Colonic mucosa (tissue), 4 donors: Measurements from ENCODE around the gene OXSR1. TPM values are rescaled to one million over a fixed set of nuclear protein-coding genes. Genes with fewer than 3 reads are reported as not detected.

Experiments used
- DNase-seq: peaks from one replicate; pipeline ENCODE4 v3.0.0-alpha.2; 2020
- H3K27ac ChIP-seq: fragments of 200-600 bp; one replicate; pipeline ENCODE4 v1.8.0; 2021
- H3K27me3 ChIP-seq: fragments of 200-600 bp; one replicate; pipeline ENCODE4 v1.8.0; 2021
- H3K36me3 ChIP-seq: fragments of 200-600 bp; one replicate; pipeline ENCODE4 v1.8.0; 2021
- H3K4me1 ChIP-seq: fragments of 200-600 bp; one replicate; pipeline ENCODE4 v1.8.0; 2021; ENCODE audit warnings: mild to moderate bottlenecking
- H3K4me3 ChIP-seq: fragments of 200-600 bp; one replicate; pipeline ENCODE4 v1.8.0; 2021
- H3K9ac ChIP-seq, 2 donors: one replicate each; pipeline ENCODE4 v1.7.0; 2013; ENCODE audit warnings: control low read depth in 2 of 2, low read depth in 2 of 2, low read length in 2 of 2
- H3K9me3 ChIP-seq: fragments of 200-600 bp; one replicate; pipeline ENCODE4 v1.8.0; 2021
- intact Hi-C: fragments of 100-400 bp; cut with DNase I; formaldehyde crosslinking; loops from one replicate; pipeline ENCODE4 v1.14.1; 2022
- total RNA-seq, 2 donors: library from RNA; stranded (reverse); fragmentation: NEBNext Ultra II Directional in 1 of 2; extraction: Animal tissue kit (Norgen Biotek cat#: 25700) in 1 of 2; gene quantifications; one replicate each; pipeline ENCODE4 v1.2.1, GENCODE V29; 2021
- TF ChIP-seq, protein P1 (sequence below): fragments of 200-600 bp; IDR thresholded peaks from one replicate; pipeline ENCODE4 v1.8.0; 2022; ENCODE audit warnings: antibody characterized with exemption, mild to moderate bottlenecking
- donor health status: healthy.
- donor health status: DM: no; HTN: no; CAD: no.
- donor health status: DM: no; HTN: no; CAD: no.

OXSR1 gene
- total RNA-seq, 2 donors from 2014 or later: 32.0 to 57.3 TPM

- no peak overlapping the region for H3K27ac ChIP-seq
- no peak overlapping the region for H3K9ac ChIP-seq
- H3K9me3 ChIP-seq: no peaks in the 10 kb centered on the region
- no peaks in the 10 kb centered on the region for H3K36me3 ChIP-seq
- TF ChIP-seq, protein P1, sequence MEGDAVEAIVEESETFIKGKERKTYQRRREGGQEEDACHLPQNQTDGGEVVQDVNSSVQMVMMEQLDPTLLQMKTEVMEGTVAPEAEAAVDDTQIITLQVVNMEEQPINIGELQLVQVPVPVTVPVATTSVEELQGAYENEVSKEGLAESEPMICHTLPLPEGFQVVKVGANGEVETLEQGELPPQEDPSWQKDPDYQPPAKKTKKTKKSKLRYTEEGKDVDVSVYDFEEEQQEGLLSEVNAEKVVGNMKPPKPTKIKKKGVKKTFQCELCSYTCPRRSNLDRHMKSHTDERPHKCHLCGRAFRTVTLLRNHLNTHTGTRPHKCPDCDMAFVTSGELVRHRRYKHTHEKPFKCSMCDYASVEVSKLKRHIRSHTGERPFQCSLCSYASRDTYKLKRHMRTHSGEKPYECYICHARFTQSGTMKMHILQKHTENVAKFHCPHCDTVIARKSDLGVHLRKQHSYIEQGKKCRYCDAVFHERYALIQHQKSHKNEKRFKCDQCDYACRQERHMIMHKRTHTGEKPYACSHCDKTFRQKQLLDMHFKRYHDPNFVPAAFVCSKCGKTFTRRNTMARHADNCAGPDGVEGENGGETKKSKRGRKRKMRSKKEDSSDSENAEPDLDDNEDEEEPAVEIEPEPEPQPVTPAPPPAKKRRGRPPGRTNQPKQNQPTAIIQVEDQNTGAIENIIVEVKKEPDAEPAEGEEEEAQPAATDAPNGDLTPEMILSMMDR: no peak
- H3K27me3 ChIP-seq: no peaks in the 10 kb centered on the region
- DNase-seq: no peak
- no peak overlapping the region for H3K4me3 ChIP-seq
- intact Hi-C loops: no loop called here
- no peaks in the 10 kb centered on the region for H3K4me1 ChIP-seq
Measured at GRCh38 chr3:38219609-38220197, 54.4 kb downstream of the OXSR1 start.

- TF ChIP-seq, protein P1: no peak
- Histone ChIP-seq H3K27me3 (no peaks in the 10 kb centered on the region), H3K27ac (no peak overlapping the region), H3K4me3 (no peak overlapping the region), H3K4me1 (no peaks in the 10 kb centered on the region), H3K9me3 (no peaks in the 10 kb centered on the region), H3K9ac (no peak overlapping the region), H3K36me3 (no peaks in the 10 kb centered on the region)
- intact Hi-C loops: no loop called here
- no peak for DNase-seq
Measured at GRCh38 chr3:38221005-38221404, 55.7 kb downstream of the OXSR1 start.

- no peaks in the 10 kb centered on the region for H3K4me1 ChIP-seq
- intact Hi-C loops: no loop called here
- DNase-seq: no peak
- no peaks in the 10 kb centered on the region for H3K9me3 ChIP-seq
- no peaks in the 10 kb centered on the region for H3K36me3 ChIP-seq
- H3K4me3 ChIP-seq: no peak overlapping the region
- TF ChIP-seq, protein P1: no peak
- H3K9ac ChIP-seq: no peak overlapping the region
- H3K27me3 ChIP-seq: no peaks in the 10 kb centered on the region
- H3K27ac ChIP-seq: no peak overlapping the region
Measured at GRCh38 chr3:38222032-38222634, 56.8 kb downstream of the OXSR1 start.

GRCh38 chr3:38224357-38224756 lies 59.0 kb downstream of the OXSR1 start:
- H3K9ac ChIP-seq: no peak overlapping the region
- no peak for DNase-seq
- H3K9me3 ChIP-seq: no peaks in the 10 kb centered on the region
- no peaks in the 10 kb centered on the region for H3K36me3 ChIP-seq
- TF ChIP-seq, protein P1: no peak
- H3K27ac ChIP-seq: no peak overlapping the region
- no peaks in the 10 kb centered on the region for H3K27me3 ChIP-seq
- H3K4me3 ChIP-seq: no peak overlapping the region
- no peaks in the 10 kb centered on the region for H3K4me1 ChIP-seq
- intact Hi-C loops: no loop called here

GRCh38 chr3:38226273-38226672 lies 60.9 kb downstream of the OXSR1 start:
- no peak overlapping the region for H3K4me3 ChIP-seq
- TF ChIP-seq, protein P1: no peak
- H3K36me3 ChIP-seq: no peaks in the 10 kb centered on the region
- no peaks in the 10 kb centered on the region for H3K27me3 ChIP-seq
- no peaks in the 10 kb centered on the region for H3K4me1 ChIP-seq
- intact Hi-C loops: no loop called here
- no peaks in the 10 kb centered on the region for H3K9me3 ChIP-seq
- no peak overlapping the region for H3K27ac ChIP-seq
- no peak overlapping the region for H3K9ac ChIP-seq
- no peak for DNase-seq
